Frontal cortex (tissue), 4 donors: ENCODE data around the gene CELSR1. TPM values are rescaled to one million over a fixed set of nuclear protein-coding genes. Genes with fewer than 3 reads are reported as not detected.

Source experiments
- DNase-seq, 2 donors: peaks; one replicate each; pipeline ENCODE4 v3.0.0; 2012; ENCODE audit warnings: low spot score in 2 of 2
- FAIRE-seq: peaks from 2 replicates; lab custom pipeline; 2012; peaks lifted over from hg19 to GRCh38; lab: Jason Lieb, UNC
- total RNA-seq: library from RNA; depleted of rRNA; stranded (reverse); fragments of >200 nt; gene quantifications from one replicate; pipeline ENCODE4 v1.2.3, GENCODE V29; 2014
- donor health status: control.
- donor health status: control.
- donor health status: control.

CELSR1 gene
- total RNA-seq, 1 donor from 2014 or later = 2.0 TPM

- no peak for DNase-seq
- FAIRE-seq = no peak
Observed at GRCh38 chr22:46373921-46374662, 163.3 kb downstream of the CELSR1 start.

- DNase-seq (no peak), FAIRE-seq (no peak)
Observed at GRCh38 chr22:46373159-46373558, 164.3 kb downstream of the CELSR1 start.

- FAIRE-seq (no peak), DNase-seq (no peak)
Observed at GRCh38 chr22:46372686-46373085, 164.7 kb downstream of the CELSR1 start.

- FAIRE-seq = no peak
- DNase-seq = no peak
Observed at GRCh38 chr22:46371623-46372226, 165.7 kb downstream of the CELSR1 start.

- FAIRE-seq (no peak), DNase-seq (no peak)
Observed at GRCh38 chr22:46370584-46371291, 166.7 kb downstream of the CELSR1 start.

- FAIRE-seq (no peak), DNase-seq (no peak)
Observed at GRCh38 chr22:46369716-46370583, 167.5 kb downstream of the CELSR1 start.

GRCh38 chr22:46368871-46369715 is 168.3 kb downstream of the CELSR1 start:
- no peak for FAIRE-seq
- no peak for DNase-seq

GRCh38 chr22:46368422-46368821 is 169.0 kb downstream of the CELSR1 start:
- no peak for FAIRE-seq
- no peak for DNase-seq

GRCh38 chr22:46367707-46368191 is 169.7 kb downstream of the CELSR1 start:
- DNase-seq (peak; percentile 66 to 74), FAIRE-seq (no peak)

GRCh38 chr22:46366801-46367706 is 170.4 kb downstream of the CELSR1 start:
- FAIRE-seq (no peak), DNase-seq (no peak)

GRCh38 chr22:46366327-46366731 is 171.1 kb downstream of the CELSR1 start:
- no peak for DNase-seq
- no peak for FAIRE-seq

GRCh38 chr22:46365166-46365624 is 172.2 kb downstream of the CELSR1 start:
- no peak for FAIRE-seq
- DNase-seq = no peak

- DNase-seq = no peak
Observed at GRCh38 chr22:46364341-46365165, 172.9 kb downstream of the CELSR1 start.

GRCh38 chr22:46363611-46364321 is 173.7 kb downstream of the CELSR1 start:
- DNase-seq (no peak), FAIRE-seq (no peak)

More at GRCh38 chr22:46364341-46365165, 172.9 kb downstream of the CELSR1 start:
- no peak for FAIRE-seq

- FAIRE-seq (no peak), DNase-seq (no peak)
Observed at GRCh38 chr22:46362934-46363515, 174.4 kb downstream of the CELSR1 start.
